HG02970 (cell line): ENCODE measurements around the gene SCN1B.
"Not testable (repeated sequence)": the region's sequence is repeated elsewhere in the genome, so short reads cannot be mapped to it uniquely, and the experiment has no call there.

Experiments
- ATAC-seq: cut with Tn5 transposase; IDR thresholded peaks from one replicate; pipeline ENCODE4 v1.9.1; 2021; ENCODE audit warnings: mild to moderate bottlenecking, moderate library complexity, moderate number of reproducible peaks; ENCODE audit not compliant: unreplicated experiment, low FRiP score

SCN1B gene

DNA sequence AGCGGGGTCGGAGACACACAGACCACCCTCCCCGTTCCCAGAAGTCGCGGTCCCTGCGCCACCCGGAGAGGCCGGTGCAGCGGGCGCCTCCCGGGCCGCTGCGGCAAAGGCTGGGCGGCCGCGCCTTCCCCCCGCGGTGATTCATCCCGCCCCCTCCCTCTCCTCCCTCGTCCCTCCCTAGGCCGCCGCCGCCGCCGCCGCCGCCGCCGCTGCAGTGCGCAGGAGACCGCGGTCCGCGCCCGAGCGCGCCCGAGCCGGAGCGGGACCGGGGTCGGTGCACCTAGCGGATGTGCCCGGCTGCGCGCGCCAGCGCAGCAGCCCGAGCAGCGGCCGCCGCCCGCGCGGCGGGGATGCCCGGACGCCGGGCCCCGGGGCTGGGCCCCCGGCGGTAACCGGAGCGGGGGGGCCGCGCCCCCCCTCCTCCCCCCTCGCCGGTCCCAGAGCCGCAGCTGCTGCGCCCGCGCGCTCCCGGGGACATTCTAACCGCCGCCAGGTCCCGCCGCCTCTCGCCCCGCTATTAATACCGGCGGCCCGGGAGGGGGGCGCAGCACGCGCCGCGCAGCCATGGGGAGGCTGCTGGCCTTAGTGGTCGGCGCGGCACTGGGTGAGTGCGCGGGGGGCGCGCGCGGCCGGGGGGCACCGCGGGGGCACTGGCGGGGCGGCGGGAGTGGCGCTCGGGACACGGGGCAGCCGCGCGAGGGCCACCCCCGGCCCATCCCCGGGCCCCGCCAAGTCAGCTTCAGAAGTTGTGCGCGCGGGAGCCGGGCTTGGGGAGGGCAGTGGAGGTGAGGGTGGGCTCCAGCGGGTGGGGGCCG lies at the start of gene SCN1B:
Gene SCN1B (plus strand): TSS at position 214 of the 815 bp plus-strand sequence. CDS start 351 bp downstream, at position 565.
- no peak for ATAC-seq

- ATAC-seq = no peak
Observed at GRCh38 chr19:34982275-34982674, 48.0 kb upstream of the SCN1B start.

- ATAC-seq = no peak
Observed at GRCh38 chr19:34983786-34984185, 46.5 kb upstream of the SCN1B start.

- no peak for ATAC-seq
Observed at GRCh38 chr19:34984287-34984686, 46.0 kb upstream of the SCN1B start.

- ATAC-seq = no peak
Observed at GRCh38 chr19:34985249-34986022, 44.8 kb upstream of the SCN1B start.

- no peak for ATAC-seq
Observed at GRCh38 chr19:34988119-34988518, 42.2 kb upstream of the SCN1B start.

DNA sequence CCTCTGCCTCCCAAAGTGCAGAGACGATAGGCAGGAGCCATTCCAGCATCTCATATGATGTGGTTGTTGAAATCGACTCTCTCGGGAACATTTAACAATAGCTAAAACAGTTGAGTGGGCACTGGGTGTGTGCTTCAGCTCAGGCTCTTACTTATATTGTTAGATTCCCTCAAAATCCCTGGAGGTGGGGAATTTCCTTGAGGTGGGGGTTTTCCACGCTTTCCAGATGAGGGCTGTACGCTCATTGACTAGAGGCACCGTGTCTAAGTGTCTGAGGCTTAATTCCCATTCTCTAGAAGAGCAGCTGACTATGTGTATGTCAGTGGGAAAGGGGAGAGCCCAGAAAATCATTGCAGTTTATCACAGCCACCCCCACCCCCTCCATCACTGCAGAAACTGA lies 41.0 kb upstream of the SCN1B start:
- ATAC-seq = no peak

GRCh38 chr19:34990578-34991192 lies 39.6 kb upstream of the SCN1B start:
- no peak for ATAC-seq

DNA sequence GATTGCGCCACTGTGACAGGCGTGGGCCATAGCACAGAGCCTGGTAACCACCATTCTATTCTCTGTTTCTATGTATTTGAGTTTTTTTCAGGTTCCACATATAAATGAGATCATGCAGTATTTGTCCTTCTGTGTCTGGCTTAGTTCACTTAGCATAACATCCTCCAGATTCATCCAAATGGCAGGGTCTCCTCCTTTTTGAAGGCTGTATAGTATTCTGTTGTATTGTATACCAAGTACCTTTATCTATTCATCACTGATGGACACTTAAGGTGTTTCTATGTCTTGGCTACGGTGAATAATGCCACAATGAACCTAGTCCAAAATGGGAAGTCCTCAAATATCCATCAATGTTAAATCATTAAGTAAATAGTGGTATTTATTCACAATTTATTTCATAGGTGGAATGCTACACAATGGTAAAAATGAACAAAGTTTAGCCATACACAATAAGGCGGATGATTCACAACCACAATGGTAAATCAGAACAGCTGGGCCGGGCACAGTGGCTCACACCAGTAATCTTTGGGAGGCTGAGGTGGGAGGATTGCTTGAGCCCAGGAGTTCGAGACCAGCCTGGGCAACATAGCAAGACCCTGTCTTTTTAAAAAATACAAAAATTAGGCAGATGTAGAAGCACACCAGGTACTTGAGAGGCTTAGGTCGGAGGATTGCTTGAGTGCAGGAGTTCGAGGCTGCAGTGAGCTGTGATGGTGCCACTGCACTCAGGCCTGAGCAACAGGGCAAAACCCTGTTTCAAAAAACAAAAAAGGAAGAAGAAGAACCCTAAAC lies 38.5 kb upstream of the SCN1B start:
- no peak for ATAC-seq

GRCh38 chr19:34992582-34992981 lies 37.7 kb upstream of the SCN1B start:
- not testable (repeated sequence) for ATAC-seq

DNA sequence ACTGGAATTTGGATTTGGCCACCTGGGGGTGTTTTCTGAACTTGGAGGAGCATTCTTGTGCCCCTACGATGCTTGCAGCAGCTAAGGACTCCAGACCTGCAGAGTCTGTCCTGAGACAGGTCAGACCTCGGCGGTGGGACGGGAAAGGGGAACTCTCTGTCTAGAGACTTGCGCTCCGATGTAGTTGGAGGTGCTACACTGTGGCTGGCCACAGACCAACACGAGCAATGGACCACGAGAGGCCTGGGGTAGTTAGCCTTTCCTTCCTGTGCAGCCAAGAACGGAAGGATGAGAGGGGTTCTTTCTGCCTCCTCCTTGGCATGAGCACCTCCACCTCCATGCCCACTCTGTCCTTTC lies 36.0 kb upstream of the SCN1B start:
- ATAC-seq = no peak

GRCh38 chr19:34994643-34995541 lies 35.4 kb upstream of the SCN1B start:
- no peak for ATAC-seq

GRCh38 chr19:34995551-34995950 lies 34.7 kb upstream of the SCN1B start:
- no peak for ATAC-seq

- no peak for ATAC-seq
Observed at GRCh38 chr19:34997071-34997617, 33.1 kb upstream of the SCN1B start.

- not testable (repeated sequence) for ATAC-seq
Observed at GRCh38 chr19:34998224-34998623, 32.0 kb upstream of the SCN1B start.

DNA sequence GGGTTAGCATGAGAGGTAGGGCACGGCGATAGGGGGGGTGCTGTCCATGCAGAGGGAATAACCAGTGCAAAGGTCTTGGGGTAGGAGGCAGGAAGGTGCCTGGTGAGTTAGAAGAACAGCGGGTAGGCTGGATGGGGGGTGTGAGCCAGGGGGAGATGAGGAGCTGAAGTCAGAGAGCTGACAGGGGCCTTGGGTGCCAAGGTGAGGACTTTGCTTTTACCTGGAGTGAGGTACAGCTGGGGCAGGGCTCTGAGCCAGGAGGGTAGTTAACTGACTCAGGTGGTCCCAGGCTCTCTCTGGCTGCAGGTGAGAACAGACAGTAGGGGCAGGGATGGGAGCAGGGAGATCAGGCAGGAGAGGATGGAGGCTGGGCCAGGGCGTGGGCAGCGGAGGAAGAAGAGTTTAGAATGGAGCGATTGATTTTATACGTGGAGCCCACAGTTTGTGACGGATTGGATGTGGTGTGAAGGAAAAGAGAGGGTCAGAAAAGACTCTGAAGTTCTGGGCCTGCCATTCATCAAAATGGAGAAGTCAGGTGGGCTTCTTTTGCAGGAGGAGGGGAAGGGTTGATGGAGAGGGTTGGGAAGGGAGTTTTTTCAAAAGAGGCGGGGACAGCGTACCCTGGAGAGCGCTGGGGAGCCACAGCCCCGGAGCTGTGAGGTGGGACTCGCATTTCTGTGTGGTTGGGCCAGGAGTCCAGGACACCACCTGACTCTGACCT lies 31.3 kb upstream of the SCN1B start:
- no peak for ATAC-seq

DNA sequence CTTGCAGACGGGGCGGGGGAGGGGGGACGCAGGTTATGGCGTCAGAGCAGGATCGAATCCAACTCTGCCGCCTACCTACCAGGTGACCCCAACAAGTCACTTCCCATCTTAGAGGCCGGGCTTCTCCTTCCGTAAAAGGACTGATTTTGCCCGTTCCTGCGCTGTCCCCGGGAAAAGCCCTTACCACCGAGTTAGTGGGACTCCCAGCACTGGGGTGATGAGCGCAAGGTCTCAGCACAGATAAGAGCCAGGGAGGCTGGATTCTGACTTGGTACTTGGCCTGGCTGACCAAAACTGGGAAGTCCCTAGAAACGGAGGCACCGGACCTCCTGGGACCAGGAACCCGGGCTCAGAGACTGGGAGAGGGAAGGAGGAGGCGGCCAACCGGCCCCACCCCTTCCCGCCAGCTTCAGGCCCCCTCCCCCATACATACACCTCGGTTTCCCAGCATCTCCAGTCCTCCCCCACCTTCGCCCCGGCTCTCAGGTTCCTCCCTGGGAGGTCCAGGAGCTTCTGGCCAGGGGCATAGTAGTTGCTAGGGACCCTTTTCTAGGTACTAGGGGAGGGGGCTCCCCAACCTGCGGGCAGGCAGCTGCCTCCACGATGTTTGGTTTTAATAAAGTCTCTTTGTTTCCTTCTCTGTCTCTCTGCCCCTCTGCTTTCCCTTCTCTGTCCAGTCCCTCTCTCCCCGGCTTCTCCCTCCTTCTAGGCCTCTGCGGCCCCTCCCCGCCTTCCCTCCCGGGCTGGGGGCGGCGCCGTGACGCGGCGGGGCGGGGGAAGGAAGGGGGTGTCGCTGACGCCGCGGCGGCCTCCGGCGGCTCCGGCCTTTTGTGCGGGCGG lies 30.6 kb upstream of the SCN1B start, which contains the start of gene GRAMD1A:
Gene GRAMD1A (plus strand): TSS at position 826 of the 840 bp plus-strand sequence. CDS start 156 bp downstream, outside the sequence.
- no peak for ATAC-seq

DNA sequence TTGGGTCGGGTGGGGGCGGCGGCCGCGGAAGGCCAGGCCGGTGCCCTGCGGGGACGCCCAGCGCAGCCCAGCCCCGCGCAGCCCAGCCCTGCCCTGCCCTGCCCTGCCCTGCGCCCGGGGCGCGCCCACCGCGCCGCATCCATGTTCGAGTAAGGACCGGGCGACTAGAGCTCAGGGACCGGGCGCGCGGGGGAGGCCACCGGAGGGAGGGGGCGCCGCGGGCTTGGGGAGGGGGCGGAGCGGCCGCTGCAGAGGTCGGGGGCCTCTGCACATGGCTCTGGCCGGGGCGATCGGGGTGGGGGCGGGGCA lies 30.0 kb upstream of the SCN1B start:
- no peak for ATAC-seq
